HEK293 (cell line): ENCODE data around the gene TAS2R46.

ENCODE experiments used
- CTCF ChIA-PET: fragments of 350-600 bp; formaldehyde crosslinking; extraction: SDS; loops from one replicate; lab custom pipeline; 2021; ENCODE audit warnings: antibody characterized with exemption; lab: Yijun Ruan, JAX
- POLR2A ChIA-PET: fragments of 300-600 bp; formaldehyde crosslinking; extraction: SDS; loops from one replicate; lab custom pipeline; 2020; ENCODE audit warnings: antibody characterized with exemption, inconsistent platforms; lab: Yijun Ruan, JAX
- H3K27ac ChIP-seq: fragments of 200-500 bp; sonication (Bioruptor generic); 2 replicates; pipeline ENCODE4 v1.5.1; 2014; ENCODE audit warnings: low read depth, low read length, control low read depth, inconsistent platforms; ENCODE audit errors: extremely low read depth
- H3K36me3 ChIP-seq, 2 experiments: fragments of 200-500 bp in 1 of 2; sonication (Bioruptor generic) in 1 of 2; 1 replicate in 1 of 2; 2 replicates in 1 of 2; pipeline ENCODE4 v1.5.1; 2014 to 2017; ENCODE audit warnings: inconsistent platforms in 2 of 2, low read length in 2 of 2; ENCODE audit not compliant: control insufficient read depth in 2 of 2, insufficient read depth in 1 of 2
- H3K4me1 ChIP-seq: fragments of 200-500 bp; sonication (Bioruptor generic); 2 replicates; pipeline ENCODE4 v1.5.1; 2014; ENCODE audit warnings: mild to moderate bottlenecking, low read length, inconsistent platforms; ENCODE audit not compliant: control insufficient read depth, insufficient read depth
- H3K4me3 ChIP-seq: 2 replicates; pipeline ENCODE4 v1.5.1; 2011; ENCODE audit warnings: low read depth, mild to moderate bottlenecking, control low read depth, low read length, moderate library complexity
- H3K9me3 ChIP-seq: fragments of 200-500 bp; sonication (Bioruptor generic); 2 replicates; pipeline ENCODE4 v1.5.1; 2014; ENCODE audit warnings: low read depth, low read length, inconsistent platforms; ENCODE audit not compliant: control insufficient read depth, insufficient read depth
- GLIS1 ChIP-seq: fragments of 450-650 bp; formaldehyde crosslinking; IDR thresholded peaks from 2 replicates; pipeline ENCODE4 v1.5.1; 2016; ENCODE audit warnings: missing biosample characterization, missing genetic modification characterization
- YY1 ChIP-seq: fragments of 450-650 bp; formaldehyde crosslinking; IDR thresholded peaks from 2 replicates; pipeline ENCODE4 v1.5.1; 2018; ENCODE audit warnings: missing biosample characterization, missing genetic modification characterization
- YY2 ChIP-seq: fragments of 450-650 bp; formaldehyde crosslinking; IDR thresholded peaks from 2 replicates; pipeline ENCODE4 v1.5.1; 2016; ENCODE audit warnings: missing biosample characterization, missing genetic modification characterization
- ZBTB20 ChIP-seq: fragments of 450-650 bp; formaldehyde crosslinking; IDR thresholded peaks from 2 replicates; pipeline ENCODE4 v1.5.1; 2016; ENCODE audit warnings: missing biosample characterization, missing genetic modification characterization
- ZNF140 ChIP-seq: fragments of 450-650 bp; formaldehyde crosslinking; IDR thresholded peaks from 2 replicates; pipeline ENCODE4 v1.5.1; 2016; ENCODE audit warnings: missing biosample characterization, missing genetic modification characterization
- ZNF169 ChIP-seq: fragments of 450-650 bp; formaldehyde crosslinking; IDR thresholded peaks from 2 replicates; pipeline ENCODE4 v1.5.1; 2016; ENCODE audit warnings: missing biosample characterization, missing genetic modification characterization
- ZNF23 ChIP-seq: fragments of 450-650 bp; formaldehyde crosslinking; IDR thresholded peaks from 2 replicates; pipeline ENCODE4 v1.5.1; 2016; ENCODE audit warnings: missing biosample characterization, missing genetic modification characterization, borderline replicate concordance
- ZNF274 ChIP-seq, 2 experiments: fragments of 200-500 bp in 1 of 2; fragments of 450-650 bp in 1 of 2; sonication (Bioruptor generic) in 1 of 2; formaldehyde crosslinking in 1 of 2; IDR thresholded peaks; 2 replicates each; pipeline versions ENCODE4 v1.5.1 to v1.6.1; 2014 to 2016; ENCODE audit warnings: borderline replicate concordance in 1 of 2, inconsistent platforms in 1 of 2, low read length in 1 of 2, missing biosample characterization in 1 of 2, missing genetic modification characterization in 1 of 2
- ZNF394 ChIP-seq: fragments of 450-650 bp; formaldehyde crosslinking; IDR thresholded peaks from 2 replicates; pipeline ENCODE4 v1.5.1; 2016; ENCODE audit warnings: missing biosample characterization, missing genetic modification characterization, mild to moderate bottlenecking, moderate library complexity, borderline replicate concordance
- ZNF416 ChIP-seq: fragments of 450-650 bp; formaldehyde crosslinking; IDR thresholded peaks from 2 replicates; pipeline ENCODE4 v1.5.1; 2016; ENCODE audit warnings: missing biosample characterization, missing genetic modification characterization
- ZNF585B ChIP-seq: fragments of 450-650 bp; formaldehyde crosslinking; IDR thresholded peaks from 2 replicates; pipeline ENCODE4 v1.5.1; 2016; ENCODE audit warnings: missing biosample characterization, missing genetic modification characterization
- ZNF621 ChIP-seq: fragments of 450-650 bp; formaldehyde crosslinking; IDR thresholded peaks from 2 replicates; pipeline ENCODE4 v1.5.1; 2017; ENCODE audit warnings: missing biosample characterization, missing genetic modification characterization
- ZNF76 ChIP-seq: fragments of 450-650 bp; formaldehyde crosslinking; IDR thresholded peaks from 2 replicates; pipeline ENCODE4; 2016; ENCODE audit warnings: low read depth, missing biosample characterization, missing genetic modification characterization, borderline replicate concordance
- TF ChIP-seq, protein P1 (sequence below): fragments of 450-650 bp; formaldehyde crosslinking; IDR thresholded peaks from 2 replicates; pipeline ENCODE4; 2016; ENCODE audit warnings: missing biosample characterization, missing genetic modification characterization
- TF ChIP-seq, protein P2 (sequence below): fragments of 450-650 bp; formaldehyde crosslinking; IDR thresholded peaks from 2 replicates; pipeline ENCODE4 v1.5.1; 2016; ENCODE audit warnings: missing biosample characterization, missing genetic modification characterization
- TF ChIP-seq, protein P3 (sequence below): fragments of 450-650 bp; formaldehyde crosslinking; IDR thresholded peaks from 2 replicates; pipeline ENCODE4 v1.5.1; 2016; ENCODE audit warnings: missing biosample characterization, missing genetic modification characterization

The TAS2R46 gene

DNA sequence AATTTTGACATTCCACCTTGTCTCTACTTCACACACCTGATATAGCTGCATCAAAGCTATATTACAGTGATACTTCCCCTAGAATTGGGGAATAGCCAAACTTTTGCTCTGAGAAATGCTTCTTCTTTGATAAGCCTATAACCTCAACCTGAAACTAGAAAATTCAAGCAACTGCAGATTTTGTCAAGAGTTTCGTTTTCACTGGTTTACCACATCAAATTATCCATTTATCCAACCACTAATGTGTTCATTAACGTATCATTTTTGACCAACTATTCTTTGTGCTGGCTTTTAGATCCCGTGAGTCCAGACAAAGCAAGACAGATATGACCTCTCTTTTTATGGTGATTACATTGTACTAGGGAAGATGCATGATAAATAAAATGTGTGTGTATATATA lies 13.5 kb upstream of the TAS2R46 start:
- ChIA-PET CTCF (no interaction called here), POLR2A (no interaction called here)
- TF ChIP-seq, protein P1, sequence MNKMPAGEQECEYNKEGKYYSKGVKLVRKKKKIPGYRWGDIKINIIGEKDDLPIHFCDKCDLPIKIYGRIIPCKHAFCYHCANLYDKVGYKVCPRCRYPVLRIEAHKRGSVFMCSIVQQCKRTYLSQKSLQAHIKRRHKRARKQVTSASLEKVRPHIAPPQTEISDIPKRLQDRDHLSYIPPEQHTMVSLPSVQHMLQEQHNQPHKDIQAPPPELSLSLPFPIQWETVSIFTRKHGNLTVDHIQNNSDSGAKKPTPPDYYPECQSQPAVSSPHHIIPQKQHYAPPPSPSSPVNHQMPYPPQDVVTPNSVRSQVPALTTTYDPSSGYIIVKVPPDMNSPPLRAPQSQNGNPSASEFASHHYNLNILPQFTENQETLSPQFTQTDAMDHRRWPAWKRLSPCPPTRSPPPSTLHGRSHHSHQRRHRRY: no peak
- TF ChIP-seq GLIS1 (tag by site-specific recombination) (no peak), ZNF621 (no peak), ZNF394 (no peak), YY2 (no peak)

DNA sequence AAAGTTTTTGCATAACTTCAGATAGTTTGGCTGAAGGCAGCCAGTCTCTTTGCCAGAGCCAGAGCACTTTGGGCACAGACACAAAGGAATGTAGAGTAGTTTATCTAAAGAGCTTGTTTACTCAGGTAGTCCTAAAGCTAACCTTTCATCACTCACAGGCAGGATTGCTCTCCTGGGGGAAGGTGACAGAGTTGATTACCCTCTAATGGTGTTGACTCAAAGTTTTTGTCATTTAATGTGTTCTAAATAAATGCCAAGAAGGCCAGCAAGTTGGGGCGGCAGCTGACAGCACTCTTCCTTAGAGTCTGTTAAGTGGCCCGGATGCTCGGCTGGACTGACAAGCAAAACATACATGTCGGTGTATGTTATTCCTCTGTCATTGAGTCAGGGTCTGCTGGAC lies 9.3 kb upstream of the TAS2R46 start:
- Histone ChIP-seq H3K36me3 (no peaks in the 10 kb centered on the region; a peak in 1 of 3 replicates), H3K4me1 (no peaks in the 10 kb centered on the region), H3K4me3 (no peak overlapping the region), H3K27ac (no peak overlapping the region), H3K9me3 (no peaks in the 10 kb centered on the region)
- ChIA-PET POLR2A (no interaction called here), CTCF (no interaction called here)
- TF ChIP-seq, protein P2, sequence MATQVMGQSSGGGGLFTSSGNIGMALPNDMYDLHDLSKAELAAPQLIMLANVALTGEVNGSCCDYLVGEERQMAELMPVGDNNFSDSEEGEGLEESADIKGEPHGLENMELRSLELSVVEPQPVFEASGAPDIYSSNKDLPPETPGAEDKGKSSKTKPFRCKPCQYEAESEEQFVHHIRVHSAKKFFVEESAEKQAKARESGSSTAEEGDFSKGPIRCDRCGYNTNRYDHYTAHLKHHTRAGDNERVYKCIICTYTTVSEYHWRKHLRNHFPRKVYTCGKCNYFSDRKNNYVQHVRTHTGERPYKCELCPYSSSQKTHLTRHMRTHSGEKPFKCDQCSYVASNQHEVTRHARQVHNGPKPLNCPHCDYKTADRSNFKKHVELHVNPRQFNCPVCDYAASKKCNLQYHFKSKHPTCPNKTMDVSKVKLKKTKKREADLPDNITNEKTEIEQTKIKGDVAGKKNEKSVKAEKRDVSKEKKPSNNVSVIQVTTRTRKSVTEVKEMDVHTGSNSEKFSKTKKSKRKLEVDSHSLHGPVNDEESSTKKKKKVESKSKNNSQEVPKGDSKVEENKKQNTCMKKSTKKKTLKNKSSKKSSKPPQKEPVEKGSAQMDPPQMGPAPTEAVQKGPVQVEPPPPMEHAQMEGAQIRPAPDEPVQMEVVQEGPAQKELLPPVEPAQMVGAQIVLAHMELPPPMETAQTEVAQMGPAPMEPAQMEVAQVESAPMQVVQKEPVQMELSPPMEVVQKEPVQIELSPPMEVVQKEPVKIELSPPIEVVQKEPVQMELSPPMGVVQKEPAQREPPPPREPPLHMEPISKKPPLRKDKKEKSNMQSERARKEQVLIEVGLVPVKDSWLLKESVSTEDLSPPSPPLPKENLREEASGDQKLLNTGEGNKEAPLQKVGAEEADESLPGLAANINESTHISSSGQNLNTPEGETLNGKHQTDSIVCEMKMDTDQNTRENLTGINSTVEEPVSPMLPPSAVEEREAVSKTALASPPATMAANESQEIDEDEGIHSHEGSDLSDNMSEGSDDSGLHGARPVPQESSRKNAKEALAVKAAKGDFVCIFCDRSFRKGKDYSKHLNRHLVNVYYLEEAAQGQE (tag by site-specific recombination): no peak
- TF ChIP-seq ZNF416 (tag by site-specific recombination) (no peak), ZNF585B (no peak), YY1 (no peak)

More for the DNA sequence above, 13.5 kb upstream of the TAS2R46 start:
- no peak overlapping the region for H3K4me3 ChIP-seq
- H3K4me1 ChIP-seq: no peaks in the 10 kb centered on the region
- H3K27ac ChIP-seq: no peak overlapping the region
- no peaks in the 10 kb centered on the region for H3K36me3 ChIP-seq
- H3K9me3 ChIP-seq: no peaks in the 10 kb centered on the region

DNA sequence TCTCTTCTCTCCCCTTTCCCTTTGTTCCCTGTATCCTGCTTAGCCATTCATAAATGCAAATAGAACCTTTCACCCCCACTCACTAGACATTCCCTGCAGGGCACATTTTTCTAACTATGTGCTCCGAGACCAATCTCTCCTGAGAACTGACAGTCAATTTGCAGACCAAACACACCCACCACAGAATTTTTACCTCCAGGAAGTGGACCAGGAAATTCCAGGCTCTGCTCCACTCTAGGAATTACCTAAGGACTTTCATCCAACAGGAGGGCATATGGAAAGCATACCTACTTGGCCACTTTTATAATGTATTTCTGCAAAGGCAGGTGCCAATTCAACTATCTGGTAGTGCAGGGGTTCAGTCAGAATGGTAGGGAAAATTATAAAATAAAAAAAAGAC lies 8.9 kb upstream of the TAS2R46 start:
- no peak for TF ChIP-seq ZNF23 (tag by site-specific recombination)
- TF ChIP-seq, all 188 proteins: peak for 0
- Histone ChIP-seq H3K4me3 (no peak overlapping the region), H3K36me3 (no peaks in the 10 kb centered on the region; a peak in 1 of 3 replicates), H3K9me3 (no peaks in the 10 kb centered on the region), H3K4me1 (no peaks in the 10 kb centered on the region), H3K27ac (no peak overlapping the region)
- ChIA-PET POLR2A (no interaction called here), CTCF (no interaction called here)

DNA sequence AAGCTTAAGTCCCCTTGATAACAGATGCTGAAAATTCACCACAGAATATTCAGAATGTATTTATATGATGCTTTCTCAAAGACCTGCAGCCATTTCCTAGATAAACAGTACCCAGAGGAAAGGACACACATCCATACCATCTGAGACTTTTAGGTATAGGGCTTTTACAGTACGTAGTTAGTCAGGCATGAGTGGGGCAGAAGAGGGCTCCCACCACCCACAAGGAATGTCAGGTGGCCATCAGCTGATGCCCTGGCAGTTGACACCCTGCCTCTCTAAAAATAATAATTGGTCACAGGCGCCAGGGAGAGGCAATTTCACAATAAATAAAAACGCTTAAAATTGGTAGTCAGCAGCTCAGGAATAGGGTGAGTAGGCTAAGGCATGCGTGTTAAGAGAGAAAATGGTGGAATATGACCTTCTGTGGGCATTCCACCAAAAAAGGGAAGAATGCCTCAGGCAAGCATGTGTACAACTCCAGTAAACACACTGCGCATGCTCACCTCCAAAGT lies 7.8 kb upstream of the TAS2R46 start:
- no peaks in the 10 kb centered on the region for H3K9me3 ChIP-seq
- no peaks in the 10 kb centered on the region; a peak in 1 of 3 replicates for H3K36me3 ChIP-seq
- H3K27ac ChIP-seq: no peak overlapping the region
- H3K4me1 ChIP-seq: no peaks in the 10 kb centered on the region
- ChIA-PET CTCF (no interaction called here), POLR2A (no interaction called here)
- H3K4me3 ChIP-seq: no peak overlapping the region
- TF ChIP-seq ZNF140 (no peak), ZNF169 (tag by site-specific recombination) (no peak), ZNF274 (IDR thresholded peaks at IDR 0.05; ENCODE audit: low read length) (no peak), ZNF274 (tag by site-specific recombination; IDR thresholded peaks at IDR 0.05; ENCODE audit: borderline replicate concordance) (no peak), ZNF76 (tag by site-specific recombination) (no peak), ZBTB20 (tag by site-specific recombination) (no peak)
- TF ChIP-seq, protein P3, sequence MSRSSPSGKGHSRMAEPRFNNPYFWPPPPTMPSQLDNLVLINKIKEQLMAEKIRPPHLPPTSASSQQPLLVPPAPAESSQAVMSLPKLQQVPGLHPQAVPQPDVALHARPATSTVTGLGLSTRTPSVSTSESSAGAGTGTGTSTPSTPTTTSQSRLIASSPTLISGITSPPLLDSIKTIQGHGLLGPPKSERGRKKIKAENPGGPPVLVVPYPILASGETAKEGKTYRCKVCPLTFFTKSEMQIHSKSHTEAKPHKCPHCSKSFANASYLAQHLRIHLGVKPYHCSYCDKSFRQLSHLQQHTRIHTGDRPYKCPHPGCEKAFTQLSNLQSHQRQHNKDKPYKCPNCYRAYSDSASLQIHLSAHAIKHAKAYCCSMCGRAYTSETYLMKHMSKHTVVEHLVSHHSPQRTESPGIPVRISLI (tag by site-specific recombination): no peak
